H1 (cell line): Measurements from ENCODE around the gene HSF5. TPM values are rescaled to one million over a fixed set of nuclear protein-coding genes. Genes with fewer than 3 reads are reported as not detected.

Source experiments
- CTCF ChIA-PET: fragments of 300-600 bp; sonication (Branson Sonifier 250); formaldehyde crosslinking; loops from one replicate; lab custom pipeline; 2021; ENCODE audit not compliant: partially characterized antibody; lab: Charles Lee
- POLR2A ChIA-PET: fragments of 300-600 bp; sonication (Branson Sonifier 250); formaldehyde crosslinking; loops from one replicate; lab custom pipeline; 2021; ENCODE audit warnings: inconsistent platforms; ENCODE audit not compliant: partially characterized antibody; lab: Charles Lee
- DNase-seq, 2 experiments: peaks; one replicate each; pipeline versions ENCODE4 v3.0.0 to v3.0.0-alpha.2; 2010 to 2022; ENCODE audit warnings: low spot score in 2 of 2, low read depth in 1 of 2, mixed read lengths in 1 of 2
- FAIRE-seq: peaks from 2 replicates; lab custom pipeline; 2011; peaks lifted over from hg19 to GRCh38; lab: Jason Lieb, UNC
- H2AFZ ChIP-seq: 2 replicates; pipeline ENCODE4 v1.8.1; 2012; ENCODE audit warnings: low read length, inconsistent platforms
- H2AK5ac ChIP-seq: 2 replicates; pipeline ENCODE4 v1.6.1; 2013; ENCODE audit warnings: low read depth, low read length
- H2BK120ac ChIP-seq: replicated peaks from 2 replicates; pipeline ENCODE3; 2013; ENCODE audit warnings: low read depth, low read length, inconsistent platforms
- H2BK12ac ChIP-seq: 2 replicates; pipeline ENCODE4 v1.6.1; 2013; ENCODE audit warnings: low read depth, low read length
- H2BK15ac ChIP-seq: 2 replicates; pipeline ENCODE4 v1.6.1; 2013; ENCODE audit warnings: low read length
- H2BK20ac ChIP-seq: 2 replicates; pipeline ENCODE4 v1.6.1; 2013; ENCODE audit warnings: low read length
- H2BK5ac ChIP-seq: 2 replicates; pipeline ENCODE4 v1.6.1; 2013; ENCODE audit warnings: low read depth, low read length
- H3K14ac ChIP-seq: 2 replicates; pipeline ENCODE4 v1.6.1; 2013; ENCODE audit warnings: inconsistent platforms; ENCODE audit not compliant: insufficient read length
- H3K18ac ChIP-seq: 2 replicates; pipeline ENCODE4 v1.6.1; 2013; ENCODE audit warnings: low read length; ENCODE audit errors: extremely low read depth
- H3K23ac ChIP-seq: 2 replicates; pipeline ENCODE4 v1.6.1; 2013; ENCODE audit warnings: inconsistent platforms; ENCODE audit not compliant: insufficient read length
- H3K23me2 ChIP-seq: 2 replicates; pipeline ENCODE4 v1.6.1; 2013; ENCODE audit warnings: low read depth, low read length
- H3K27ac ChIP-seq: 2 replicates; pipeline ENCODE4 v1.6.1; 2011; ENCODE audit warnings: low read depth, low read length, inconsistent platforms
- H3K27me3 ChIP-seq, 4 experiments: replicated peaks in 1 of 4; 1 replicate in 1 of 4; 2 replicates in 3 of 4; pipeline versions ENCODE4 v1.6.1 to v1.8.1; 2011 to 2013; ENCODE audit warnings: low read length in 3 of 4, mild to moderate bottlenecking in 3 of 4, inconsistent platforms in 2 of 4, mixed read lengths in 2 of 4, moderate library complexity in 1 of 4; ENCODE audit not compliant: control insufficient read depth in 3 of 4, insufficient read depth in 3 of 4; ENCODE audit errors: extremely low read depth in 1 of 4
- H3K36me3 ChIP-seq, 4 experiments: 2 replicates each; pipeline versions ENCODE4 v1.6.1 to v1.8.1; 2011 to 2013; ENCODE audit warnings: mild to moderate bottlenecking in 4 of 4, low read length in 3 of 4, moderate library complexity in 2 of 4, control low read depth in 1 of 4, inconsistent platforms in 1 of 4; ENCODE audit not compliant: insufficient read depth in 4 of 4, control insufficient read depth in 2 of 4
- H3K4ac ChIP-seq: replicated peaks from 2 replicates; pipeline ENCODE3; 2013; ENCODE audit warnings: low read length, low read depth, mixed read lengths, inconsistent platforms; ENCODE audit not compliant: insufficient read length
- H3K4me1 ChIP-seq, 4 experiments: replicated peaks in 1 of 4; 1 replicate in 1 of 4; 2 replicates in 3 of 4; pipeline versions ENCODE4 v1.6.1 to v1.8.1; 2011 to 2013; ENCODE audit warnings: low read length in 3 of 4, inconsistent platforms in 2 of 4, mixed read lengths in 1 of 4; ENCODE audit not compliant: insufficient read depth in 4 of 4, control insufficient read depth in 3 of 4
- H3K4me2 ChIP-seq, 2 experiments: 2 replicates each; pipeline versions ENCODE4 v1.6.1 to v1.8.1; 2011 to 2013; ENCODE audit warnings: low read depth in 2 of 2, low read length in 2 of 2, control low read depth in 1 of 2, inconsistent platforms in 1 of 2, mild to moderate bottlenecking in 1 of 2; ENCODE audit not compliant: insufficient read depth in 1 of 2
- H3K4me3 ChIP-seq, 4 experiments: fragments of 200-600, 300-600 bp in 1 of 4; sonication (generic), shearing (Covaris generic), sonication (Bioruptor Twin) in 1 of 4; 2 replicates each; pipeline versions ENCODE4 v1.5.1 to v1.8.1; 2011 to 2016; ENCODE audit warnings: low read length in 4 of 4, low read depth in 3 of 4, control low read depth in 2 of 4, inconsistent platforms in 2 of 4, mild to moderate bottlenecking in 2 of 4, mixed read lengths in 1 of 4, moderate library complexity in 1 of 4; ENCODE audit not compliant: insufficient read depth in 2 of 4; ENCODE audit errors: extremely low read depth in 1 of 4
- H3K56ac ChIP-seq: replicated peaks from 2 replicates; pipeline ENCODE3; 2013; ENCODE audit warnings: low read depth, mild to moderate bottlenecking, mixed read lengths, low read length, inconsistent platforms; ENCODE audit not compliant: insufficient read length
- H3K79me1 ChIP-seq: 2 replicates; pipeline ENCODE4 v1.6.1; 2013; ENCODE audit warnings: low read depth, low read length, control low read depth
- H3K79me2 ChIP-seq, 2 experiments: 2 replicates each; pipeline versions ENCODE4 v1.6.1 to v1.8.1; 2012 to 2013; ENCODE audit warnings: low read length in 2 of 2, mild to moderate bottlenecking in 2 of 2, inconsistent platforms in 1 of 2; ENCODE audit not compliant: insufficient read depth in 2 of 2, control insufficient read depth in 1 of 2
- H3K9ac ChIP-seq, 4 experiments: replicated peaks in 1 of 4; 1 replicate in 1 of 4; 2 replicates in 3 of 4; pipeline versions ENCODE4 v1.6.1 to v1.8.1; 2011 to 2013; ENCODE audit warnings: low read depth in 3 of 4, low read length in 3 of 4, control low read depth in 2 of 4, mild to moderate bottlenecking in 2 of 4, moderate library complexity in 2 of 4, inconsistent platforms in 1 of 4; ENCODE audit errors: extremely low read depth in 1 of 4
- H3K9me3 ChIP-seq, 2 experiments: 2 replicates each; pipeline versions ENCODE4 v1.6.1 to v1.8.1; 2012 to 2013; ENCODE audit warnings: mild to moderate bottlenecking in 2 of 2, moderate library complexity in 2 of 2, control low read depth in 1 of 2, inconsistent platforms in 1 of 2, low read depth in 1 of 2, low read length in 1 of 2, mixed read lengths in 1 of 2; ENCODE audit not compliant: insufficient read depth in 2 of 2
- H4K20me1 ChIP-seq, 2 experiments: replicated peaks in 1 of 2; 2 replicates each; pipeline versions ENCODE3 to v1.8.1; 2011 to 2013; ENCODE audit warnings: inconsistent platforms in 2 of 2, low read length in 2 of 2, mild to moderate bottlenecking in 1 of 2; ENCODE audit not compliant: insufficient read depth in 2 of 2, control insufficient read depth in 1 of 2
- H4K5ac ChIP-seq: 2 replicates; pipeline ENCODE4 v1.6.1; 2013; ENCODE audit warnings: low read length, low read depth, mixed read lengths, inconsistent platforms; ENCODE audit not compliant: insufficient read length
- H4K8ac ChIP-seq: 2 replicates; pipeline ENCODE4 v1.8.0; 2013; ENCODE audit warnings: mild to moderate bottlenecking, moderate library complexity, low read length, inconsistent platforms; ENCODE audit not compliant: insufficient read depth; ENCODE audit errors: extremely low read depth
- H4K91ac ChIP-seq: replicated peaks from 2 replicates; pipeline ENCODE3; 2013; ENCODE audit warnings: low read length, mixed read lengths, inconsistent platforms; ENCODE audit not compliant: insufficient read length
- CBX8 ChIP-seq: fragments of 300-800, 300-1000 bp; sonication (generic); IDR thresholded peaks from 2 replicates; pipeline ENCODE4 v1.7.1; 2016; ENCODE audit warnings: low read depth, low read length, borderline replicate concordance
- EP300 ChIP-seq, 2 experiments: IDR thresholded peaks; 1 replicate in 1 of 2; 2 replicates in 1 of 2; pipeline ENCODE4 v1.6.1; 2011 to 2012; ENCODE audit warnings: low read depth in 2 of 2, low read length in 2 of 2, mild to moderate bottlenecking in 2 of 2, borderline replicate concordance in 1 of 2, inconsistent platforms in 1 of 2, moderate library complexity in 1 of 2
- EZH2 ChIP-seq: fragments of 200-600 bp; sonication (generic); IDR thresholded peaks from 2 replicates; pipeline ENCODE4 v1.7.1; 2012; ENCODE audit warnings: low read depth, mild to moderate bottlenecking, moderate library complexity, low read length, inconsistent platforms; ENCODE audit not compliant: severe bottlenecking
- GABPA ChIP-seq: IDR thresholded peaks from 2 replicates; pipeline ENCODE4 v1.6.1; 2011; ENCODE audit warnings: mild to moderate bottlenecking, low read length, moderate library complexity, borderline replicate concordance; ENCODE audit not compliant: insufficient read depth
- PHF8 ChIP-seq: fragments of 200-600 bp; sonication (generic); conservative IDR thresholded peaks from 2 replicates; pipeline ENCODE4 v1.7.1; 2012; ENCODE audit warnings: low read depth, mild to moderate bottlenecking, inconsistent platforms, low read length, moderate library complexity
- POLR2A ChIP-seq, 2 experiments: IDR thresholded peaks; 1 replicate in 1 of 2; 2 replicates in 1 of 2; pipeline ENCODE4 v1.6.1; 2011; ENCODE audit warnings: low read depth in 2 of 2, low read length in 2 of 2, mild to moderate bottlenecking in 2 of 2; ENCODE audit errors: control extremely low read depth in 1 of 2
- TAF7 ChIP-seq: optimal IDR thresholded peaks from 2 replicates; pipeline ENCODE3; 2011; ENCODE audit warnings: low read depth, mild to moderate bottlenecking, inconsistent platforms, low read length, moderate library complexity, borderline replicate concordance
- WGBS, 2 experiments: shearing (Covaris generic) in 1 of 2; methylation state at CpG; one replicate each; pipeline versions ENCODE4 v1.1.6 to v1.1.7; 2013 to 2015; ENCODE audit warnings: low lambda C conversion rate in 2 of 2, mixed read lengths in 2 of 2, inconsistent platforms in 1 of 2, low coverage in 1 of 2, missing lambda C conversion rate in 1 of 2; ENCODE audit not compliant: insufficient replicate concordance in 2 of 2, insufficient coverage in 1 of 2, insufficient read length in 1 of 2; ENCODE audit errors: extremely low coverage in 1 of 2, missing lambda C conversion rate in 1 of 2; 5-methylcytosine and 5-hydroxymethylcytosine counted together
- polyA plus RNA-seq, 7 experiments: library from polyadenylated mRNA; depleted of rRNA in 3 of 7; stranded (reverse) in 5 of 7; unstranded in 2 of 7; fragments of >200 nt in 5 of 7; fragments of 200-250 nt in 2 of 7; gene quantifications; 1 replicate in 5 of 7; 2 replicates in 1 of 7; 4 replicates in 1 of 7; pipeline versions ENCODE4 v1.2.1 to v1.2.3, GENCODE V29; 2011 to 2013; ENCODE audit warnings: missing spikeins in 2 of 7, mixed read lengths in 2 of 7
- total RNA-seq: library from RNA; stranded (reverse); fragmentation: NEBNext Ultra II Directional; extraction: Animal tissue kit (Norgen Biotek cat#: 25700); gene quantifications from 2 replicates; pipeline ENCODE4 v1.2.1, GENCODE V29; 2021

Gene HSF5
- total and polyA plus RNA-seq, 2 of the 8 experiments (the other 6 are each of a cell fraction or from before 2014, with no cell fraction given), result not detected

- Histone ChIP-seq H3K79me2 (no peaks in the 10 kb centered on the region), H3K23ac (no peak overlapping the region), H3K4me3 (no peak overlapping the region), H3K36me3 (no peaks in the 10 kb centered on the region), H4K5ac (no peak overlapping the region), H3K79me1 (no peaks in the 10 kb centered on the region), H3K4ac (peak overlapping the region; percentile 24), H3K23me2 (no peaks in the 10 kb centered on the region), H2BK15ac (peak overlapping the region; percentile 94; the same call in 1 of the 2 replicates), H3K56ac (no peak overlapping the region), H4K8ac (no peak overlapping the region), H3K18ac (peak overlapping the region; percentile 73; the same call in 1 of the 2 replicates), H3K14ac (no peak overlapping the region), H2BK20ac (0 out of 2 replicates have a peak overlapping the region, but pooled peaks have one; percentile 7), H2BK12ac (peak overlapping the region; percentile 97; the same call in 1 of the 2 replicates), H3K27me3 (no peaks in the 10 kb centered on the region), H4K91ac (no peak overlapping the region), H3K4me1 (peaks cover 3 to 9% (median 4%) of the 10 kb centered on the region in 4 experiments; a peak in 6 of 7 replicates), H2AFZ (peak overlapping the region; percentile 84; the same call in 1 of the 2 replicates), H3K9me3 (no peaks in the 10 kb centered on the region), H2BK120ac (no peak overlapping the region), H2BK5ac (peak overlapping the region; percentile 90; the same call in 1 of the 2 replicates), H3K4me2 (no peak overlapping the region), H4K20me1 (no peaks in the 10 kb centered on the region), H3K9ac (no peak overlapping the region), H3K27ac (no peak overlapping the region), H2AK5ac (peak overlapping the region; percentile 66; the same call in 1 of the 2 replicates)
- CTCF ChIA-PET, result interaction anchor here (0.8 to 7.4 kb wide), 30 partner anchors 9 to 253 kb away, joined by 3 to 96 read pairs (median 4); partner anchors contain the start of gene RNF43
- DNase-seq, result peak; percentile 70 to 83
- FAIRE-seq, result peak; percentile 81
- POLR2A ChIA-PET, result interaction anchor here (0.6 to 1.4 kb wide), 5 partner anchors 30 to 476 kb away, joined by 3 to 6 read pairs (median 5); partner anchors contain the start of genes RNF43 and SUPT4H1
- WGBS, 2 experiments, result 56% methylated on average over 9 of the region's 9 CpGs; no CpG with 5 or more reads in 1 of the 2 experiments
- no peak for TF ChIP-seq CBX8
- no peak for TF ChIP-seq TAF7
- no peak for TF ChIP-seq POLR2A (IDR thresholded peaks at IDR 0.05; ENCODE audit: control extremely low read depth in 1 of 2, low read depth in 2 of 2, low read length in 2 of 2)
- TF ChIP-seq EP300 (IDR thresholded peaks at IDR 0.05; ENCODE audit: borderline replicate concordance in 1 of 2, low read depth in 2 of 2, low read length in 2 of 2), result 0 out of 3 replicates have a peak, but pooled peaks of 1 of the 2 experiments have one; percentile 5
- no peak for TF ChIP-seq EZH2
- TF ChIP-seq GABPA, result no peak
- no peak for TF ChIP-seq PHF8
Observed at GRCh38 chr17:58447039-58447975, 40.9 kb downstream of the HSF5 start.
